Measurements from ENCODE around the gene LYPLA2. TPM values are rescaled to one million over a fixed set of nuclear protein-coding genes. Genes with fewer than 3 reads are reported as not detected.

Gene LYPLA2
- total and polyA plus RNA-seq, 2 experiments from 2014 or later = 46.3 to 48.1 TPM

DNA sequence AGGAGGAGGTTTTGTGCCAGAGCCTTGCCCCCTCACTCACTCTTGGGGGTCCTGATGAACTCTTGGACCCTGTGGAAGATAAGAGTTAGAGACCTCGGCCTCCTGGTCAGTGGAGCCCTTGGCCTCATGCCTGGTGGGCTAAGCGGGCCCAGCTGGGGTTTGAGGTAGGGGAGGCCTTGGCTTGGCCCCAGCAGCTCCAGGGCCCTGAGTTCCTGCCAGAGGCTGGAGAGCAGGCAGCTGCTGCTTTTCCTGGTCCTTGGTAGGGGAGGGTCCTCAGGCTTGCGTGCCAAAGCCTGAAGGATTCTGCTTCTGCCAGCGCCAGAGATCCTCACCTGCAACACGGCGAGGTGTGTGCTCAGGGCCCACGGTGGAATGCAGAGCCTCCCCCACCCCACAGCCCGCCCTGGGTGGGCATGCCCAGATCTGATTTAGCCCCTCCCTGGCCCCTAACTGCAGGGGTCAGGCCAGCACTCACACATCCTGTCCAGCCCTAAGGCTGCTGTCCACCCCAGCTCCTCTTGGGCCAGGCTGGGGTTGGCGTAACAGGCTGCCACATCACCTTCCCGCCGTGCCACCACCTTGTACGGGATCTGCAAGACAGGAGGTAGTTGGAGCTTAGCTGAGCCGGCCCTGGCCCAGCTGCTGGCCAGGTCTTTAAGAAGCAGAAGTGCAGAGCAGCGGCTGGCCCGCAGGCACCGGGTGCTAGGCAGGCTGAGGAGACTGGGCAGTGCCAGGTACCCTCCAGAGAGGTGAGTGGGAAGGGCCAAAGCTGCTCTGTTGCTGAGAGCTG lies 4.9 kb downstream of the LYPLA2 start:
- H3K4me2 ChIP-seq (ENCODE audit: unreplicated experiment) = no peak overlapping the region
- no peaks in the 10 kb centered on the region for H4K20me1 ChIP-seq (ENCODE audit: insufficient read depth)
- no peaks in the 10 kb centered on the region; the same call in 1 of the 2 replicates for H3F3A ChIP-seq (ENCODE audit: insufficient read depth)
- in situ Hi-C loops (cut with MboI) = no loop called here
- H3K9ac ChIP-seq = no peak overlapping the region
- 73 to 81% methylated on average over 14 to 15 of the region's 16 CpGs for WGBS, 2 experiments (ENCODE audit: low coverage in 1 of 2, low lambda C conversion rate in 2 of 2, missing lambda C conversion rate in 2 of 2)
- DNase-seq = no peak
- H3K27ac ChIP-seq = no peak overlapping the region
- H3K9me2 ChIP-seq (ENCODE audit: insufficient read depth) = no peaks in the 10 kb centered on the region
- H3K4me3 ChIP-seq = no peak overlapping the region
- no peaks in the 10 kb centered on the region for H3K9me3 ChIP-seq (ENCODE audit: low read depth)
- H2AFZ ChIP-seq = no peak overlapping the region
- peaks cover 28% of the 10 kb centered on the region for H3K79me2 ChIP-seq (ENCODE audit: insufficient read depth)
- H3K27me3 ChIP-seq (replicated peaks; ENCODE audit: insufficient read depth) = no peaks in the 10 kb centered on the region
- no peaks in the 10 kb centered on the region; the same call in 1 of the 2 replicates for H3K36me3 ChIP-seq (ENCODE audit: low read depth)
- TF ChIP-seq EZH2phosphoT487 (IDR thresholded peaks at IDR 0.05; ENCODE audit: insufficient read depth, low read depth) (no peak), EZH2 (IDR thresholded peaks at IDR 0.05; ENCODE audit: insufficient read depth, poor library complexity, severe bottlenecking) (no peak)
- peaks cover 7% of the 10 kb centered on the region; the same call in 1 of the 2 replicates for H3K4me1 ChIP-seq (ENCODE audit: insufficient read depth)

DNA sequence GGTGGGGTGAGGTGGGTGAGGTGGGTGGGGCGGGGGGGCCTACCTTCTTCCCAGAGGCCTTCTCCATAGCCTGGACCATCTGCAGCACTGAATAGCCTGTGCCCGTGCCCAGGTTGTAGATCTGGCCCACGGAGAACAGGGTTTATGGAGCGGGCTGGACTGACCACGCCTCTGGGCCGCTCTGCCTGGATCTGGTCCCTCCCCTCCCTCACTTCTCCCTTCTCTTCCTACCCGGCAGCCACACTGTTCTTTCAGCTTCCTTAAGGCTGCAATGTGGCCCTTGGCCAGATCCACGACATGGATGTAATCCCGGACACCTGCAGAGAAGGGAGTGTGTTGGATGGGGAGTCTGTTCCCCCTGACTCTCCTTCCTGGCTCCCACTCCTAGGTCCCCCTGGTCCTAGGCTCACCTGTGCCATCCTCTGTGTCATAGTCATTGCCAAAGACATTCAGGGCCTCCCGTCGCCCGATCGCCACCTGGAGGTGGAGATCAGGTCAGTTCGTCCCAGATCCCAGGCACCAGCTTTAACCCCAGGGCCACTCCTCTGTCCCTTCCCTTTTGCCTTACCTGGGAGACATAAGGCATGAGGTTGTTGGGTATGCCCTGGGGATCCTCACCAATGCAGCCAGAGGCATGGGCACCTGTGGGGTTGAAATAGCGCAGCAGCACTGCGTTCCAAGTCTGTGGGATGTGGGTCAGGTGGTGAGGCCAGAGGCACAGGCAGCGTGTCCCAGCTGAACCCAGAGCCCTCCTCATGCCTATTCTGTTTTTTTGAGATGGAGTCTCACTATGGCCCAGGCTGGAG lies 5.7 kb downstream of the LYPLA2 start:
- Histone ChIP-seq H2AFZ (no peak overlapping the region), H3K4me3 (no peak overlapping the region), H3F3A (ENCODE audit: insufficient read depth) (no peaks in the 10 kb centered on the region; the same call in 1 of the 2 replicates), H4K20me1 (ENCODE audit: insufficient read depth) (no peaks in the 10 kb centered on the region), H3K9me3 (ENCODE audit: low read depth) (no peaks in the 10 kb centered on the region), H3K4me2 (ENCODE audit: unreplicated experiment) (no peak overlapping the region), H3K9me2 (ENCODE audit: insufficient read depth) (no peaks in the 10 kb centered on the region), H3K36me3 (ENCODE audit: low read depth) (no peaks in the 10 kb centered on the region; the same call in 1 of the 2 replicates), H3K4me1 (ENCODE audit: insufficient read depth) (peaks cover 7% of the 10 kb centered on the region; the same call in 1 of the 2 replicates), H3K27me3 (replicated peaks; ENCODE audit: insufficient read depth) (no peaks in the 10 kb centered on the region), H3K79me2 (ENCODE audit: insufficient read depth) (peaks cover 22% of the 10 kb centered on the region), H3K27ac (no peak overlapping the region), H3K9ac (no peak overlapping the region)
- in situ Hi-C loops (cut with MboI) = no loop called here
- 75 to 77% methylated on average over 16 to 17 of the region's 17 CpGs for WGBS, 2 experiments (ENCODE audit: low coverage in 1 of 2, low lambda C conversion rate in 2 of 2, missing lambda C conversion rate in 2 of 2)
- no peak for DNase-seq
- TF ChIP-seq EZH2 (IDR thresholded peaks at IDR 0.05; ENCODE audit: insufficient read depth, poor library complexity, severe bottlenecking) (no peak), EZH2phosphoT487 (IDR thresholded peaks at IDR 0.05; ENCODE audit: insufficient read depth, low read depth) (no peak)

DNA sequence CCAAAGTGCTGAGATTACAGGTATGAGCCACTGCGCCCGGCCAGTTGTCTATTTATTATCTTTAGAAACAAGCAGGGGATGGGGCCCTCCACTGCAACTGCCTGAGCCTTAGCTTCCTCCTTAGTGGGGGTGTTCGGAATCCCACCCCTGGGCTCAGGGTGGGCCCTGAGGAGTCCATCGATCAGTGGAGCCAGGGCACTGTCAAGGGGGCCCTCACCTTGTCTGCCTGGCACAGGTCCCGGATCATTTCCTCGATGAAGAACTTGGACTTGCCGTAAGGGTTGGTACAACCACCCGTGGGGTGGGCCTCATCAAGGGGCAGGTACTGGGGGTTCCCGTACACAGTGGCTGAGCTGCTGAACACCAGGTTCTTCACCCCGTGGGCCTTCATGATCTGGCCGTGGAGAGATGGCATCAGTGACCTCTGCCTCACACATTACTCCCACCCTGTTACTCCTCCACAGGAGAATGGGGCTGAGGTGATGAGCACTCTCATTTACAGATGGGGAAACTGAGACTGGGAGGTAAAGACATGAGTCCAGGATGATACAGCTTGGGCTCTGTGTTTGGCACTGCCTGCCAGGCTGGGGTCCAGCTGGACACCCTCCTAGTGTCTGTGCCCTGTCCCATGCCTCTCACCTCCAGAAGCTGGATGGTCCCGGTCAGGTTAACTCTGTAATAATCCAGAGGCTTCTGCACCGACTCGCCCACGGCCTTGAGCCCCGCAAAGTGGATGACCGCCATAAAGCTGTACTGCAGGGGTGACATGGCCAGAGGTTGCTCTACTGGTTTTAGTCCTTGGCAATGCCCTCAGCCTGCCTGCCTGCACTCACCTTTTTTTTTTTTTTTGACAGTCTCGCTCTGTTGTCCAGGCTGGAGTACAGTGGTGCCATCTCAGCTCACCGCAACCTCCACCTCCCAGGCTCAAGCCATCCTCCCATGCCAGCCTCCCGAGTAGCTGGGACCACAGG lies 6.8 kb downstream of the LYPLA2 start:
- Histone ChIP-seq H3F3A (ENCODE audit: insufficient read depth) (peaks cover 3% of the 10 kb centered on the region; the same call in 1 of the 2 replicates), H4K20me1 (ENCODE audit: insufficient read depth) (no peaks in the 10 kb centered on the region), H3K9me3 (ENCODE audit: low read depth) (no peaks in the 10 kb centered on the region), H3K4me1 (ENCODE audit: insufficient read depth) (peaks cover 7% of the 10 kb centered on the region; the same call in 1 of the 2 replicates), H3K4me3 (no peak overlapping the region), H3K36me3 (ENCODE audit: low read depth) (no peaks in the 10 kb centered on the region; the same call in 1 of the 2 replicates), H3K27me3 (replicated peaks; ENCODE audit: insufficient read depth) (no peaks in the 10 kb centered on the region), H3K27ac (no peak overlapping the region), H3K4me2 (ENCODE audit: unreplicated experiment) (no peak overlapping the region), H3K9me2 (ENCODE audit: insufficient read depth) (no peaks in the 10 kb centered on the region), H3K79me2 (ENCODE audit: insufficient read depth) (peaks cover 11% of the 10 kb centered on the region), H3K9ac (no peak overlapping the region), H2AFZ (no peak overlapping the region)
- WGBS, 2 experiments (ENCODE audit: low coverage in 1 of 2, low lambda C conversion rate in 2 of 2, missing lambda C conversion rate in 2 of 2) = 81 to 83% methylated on average over 20 of the region's 20 CpGs
- in situ Hi-C loops (cut with MboI) = no loop called here
- no peak for DNase-seq
- no peak for TF ChIP-seq EZH2 (IDR thresholded peaks at IDR 0.05; ENCODE audit: insufficient read depth, poor library complexity, severe bottlenecking)
- no peak for TF ChIP-seq EZH2phosphoT487 (IDR thresholded peaks at IDR 0.05; ENCODE audit: insufficient read depth, low read depth)

Data from GM23248 (cell line).